ENCODE data around the gene UBE2J2.
A peak's percentile ranks its signal among the peaks of the same experiment; 100 is the strongest.

The UBE2J2 gene

DNA sequence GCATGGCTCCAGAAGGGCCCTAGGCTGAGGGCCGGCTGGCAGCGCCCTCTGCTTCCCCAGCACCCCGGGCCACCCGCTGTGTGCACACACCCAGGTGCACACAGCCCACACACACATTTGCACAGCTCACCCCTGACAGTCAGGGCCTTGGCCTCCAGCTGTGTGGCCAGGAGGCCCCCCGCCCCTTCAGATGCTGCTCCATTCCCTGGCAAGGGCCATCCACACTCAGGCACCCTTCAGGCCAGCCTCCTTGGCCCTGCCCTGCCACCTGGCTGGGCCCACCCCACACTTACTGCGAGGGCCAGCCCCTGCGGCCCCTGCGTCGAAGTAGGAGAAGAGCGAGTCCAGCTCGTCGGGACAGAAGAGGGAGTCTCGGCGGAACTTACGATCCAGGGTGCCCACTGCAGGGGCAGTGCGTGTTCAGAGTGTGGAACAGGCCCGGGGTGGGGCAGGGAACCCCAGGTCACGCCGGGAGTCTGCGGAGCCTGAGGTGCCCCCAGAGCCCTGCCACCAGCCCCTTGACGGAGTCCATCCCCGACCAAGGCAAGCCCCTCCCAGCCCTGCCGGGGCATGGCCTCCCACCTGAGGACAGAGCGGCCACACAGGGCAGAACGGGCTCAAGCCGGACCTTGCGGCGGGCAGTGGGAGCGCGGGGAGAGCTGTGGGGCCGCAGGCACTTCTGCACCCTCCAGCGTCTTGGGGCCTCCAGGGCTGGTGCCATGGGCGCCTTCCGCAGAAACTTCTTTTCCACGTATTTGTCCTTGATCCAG is 21.7 kb upstream of the UBE2J2 start:
- no peak for DNase-seq

DNA sequence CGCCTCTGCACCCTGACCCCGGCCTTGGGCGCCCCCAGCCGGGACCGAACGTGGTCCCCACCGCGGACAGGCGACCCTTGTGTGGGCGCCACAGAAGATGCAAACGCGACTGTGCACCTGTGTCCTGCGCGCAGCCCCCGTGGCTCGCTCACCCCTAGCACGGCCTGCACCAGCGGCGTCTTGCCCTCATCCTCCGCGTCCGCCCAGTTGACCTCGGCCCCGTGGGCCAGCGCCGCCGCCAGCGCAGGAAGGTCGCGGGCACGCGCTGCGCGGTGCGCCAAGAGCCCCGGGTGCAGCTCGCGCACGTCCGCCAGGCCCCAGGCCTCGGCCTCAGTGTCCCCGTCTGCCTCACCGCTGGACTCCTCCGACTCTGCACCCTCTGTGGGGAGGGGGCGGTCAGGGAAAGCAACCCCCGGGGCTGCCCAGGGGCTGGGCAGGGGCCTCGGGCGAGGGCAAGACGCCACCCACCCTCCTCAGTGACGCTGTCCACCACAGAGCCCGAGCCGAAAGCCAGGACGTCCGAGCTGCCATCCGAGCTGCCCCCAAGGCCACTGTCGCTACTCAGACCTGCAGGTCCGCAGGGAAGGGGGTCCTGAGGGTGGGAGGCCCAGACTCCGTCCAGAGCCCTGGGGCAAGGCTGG is 20.7 kb upstream of the UBE2J2 start:
- DNase-seq: no peak

- no peak for DNase-seq
These were observed 19.9 kb upstream of the UBE2J2 start for GRCh38 chr1:1293263-1294249.

DNA sequence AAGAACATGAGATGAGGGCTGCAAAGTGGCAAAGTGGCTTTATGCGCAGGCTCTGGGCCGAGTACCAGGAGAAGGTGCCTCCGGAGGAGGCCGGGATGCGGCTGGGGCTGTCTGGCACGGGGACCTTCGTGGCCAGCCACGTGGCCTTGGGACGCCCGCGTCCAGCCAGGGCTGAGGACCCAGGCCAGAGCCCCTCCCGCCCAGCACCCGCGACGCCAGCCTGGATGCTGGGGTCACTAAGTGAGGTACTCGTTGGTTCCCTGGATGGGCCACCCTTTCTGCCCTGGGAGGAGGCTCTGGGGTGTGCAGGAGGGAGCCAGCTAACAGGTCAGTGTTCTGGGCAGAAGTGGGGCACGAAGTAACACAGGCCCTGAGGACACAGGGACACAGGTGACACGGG is 19.2 kb upstream of the UBE2J2 start:
- DNase-seq: no peak

- no peak for DNase-seq
These were observed 18.8 kb upstream of the UBE2J2 start for GRCh38 chr1:1292442-1292779.

DNA sequence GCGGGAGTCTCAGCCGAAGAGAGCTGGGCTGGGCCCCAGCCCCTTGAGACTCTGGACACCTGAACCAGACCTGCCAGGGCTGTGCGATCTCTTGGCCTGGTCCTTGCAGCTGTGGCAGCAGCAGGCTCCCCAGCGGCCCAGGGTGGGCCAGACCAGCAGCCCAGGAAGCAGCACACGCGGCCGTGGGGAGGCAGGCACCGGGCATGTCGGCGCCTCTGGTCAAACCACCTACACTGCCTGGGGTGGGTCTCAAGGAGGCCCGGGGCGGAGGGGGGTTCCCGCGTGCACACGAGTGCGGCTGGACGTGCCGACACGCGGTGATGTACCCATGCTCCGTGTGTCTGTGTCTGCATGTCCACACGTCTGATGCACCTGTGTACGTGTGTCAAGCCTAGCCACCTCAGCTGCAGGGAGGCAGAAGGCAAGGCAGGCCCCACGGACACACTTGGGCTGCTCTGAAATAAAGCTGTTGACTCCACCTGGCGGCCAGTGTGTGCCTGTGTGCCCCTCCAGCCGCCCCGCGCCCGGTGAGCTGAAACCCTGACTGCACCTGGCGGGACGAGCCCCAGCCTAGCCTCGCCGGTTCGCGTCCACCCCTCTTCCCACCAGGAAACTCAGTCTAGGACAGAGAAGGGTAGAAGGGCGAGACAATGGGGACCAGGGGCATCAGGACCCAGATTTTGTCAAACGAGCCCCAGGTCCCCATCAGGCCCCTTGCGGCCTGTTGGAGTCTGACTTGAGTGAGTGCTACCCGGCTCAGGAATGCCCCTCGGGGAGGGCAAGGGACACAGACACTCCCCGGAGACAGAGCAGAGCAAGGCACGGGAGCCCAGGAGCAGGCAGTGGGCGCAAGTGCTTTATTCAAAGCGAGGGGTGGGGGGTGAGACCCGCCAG is 18.1 kb upstream of the UBE2J2 start:
- DNase-seq: peak; percentile 64 to 68

DNA sequence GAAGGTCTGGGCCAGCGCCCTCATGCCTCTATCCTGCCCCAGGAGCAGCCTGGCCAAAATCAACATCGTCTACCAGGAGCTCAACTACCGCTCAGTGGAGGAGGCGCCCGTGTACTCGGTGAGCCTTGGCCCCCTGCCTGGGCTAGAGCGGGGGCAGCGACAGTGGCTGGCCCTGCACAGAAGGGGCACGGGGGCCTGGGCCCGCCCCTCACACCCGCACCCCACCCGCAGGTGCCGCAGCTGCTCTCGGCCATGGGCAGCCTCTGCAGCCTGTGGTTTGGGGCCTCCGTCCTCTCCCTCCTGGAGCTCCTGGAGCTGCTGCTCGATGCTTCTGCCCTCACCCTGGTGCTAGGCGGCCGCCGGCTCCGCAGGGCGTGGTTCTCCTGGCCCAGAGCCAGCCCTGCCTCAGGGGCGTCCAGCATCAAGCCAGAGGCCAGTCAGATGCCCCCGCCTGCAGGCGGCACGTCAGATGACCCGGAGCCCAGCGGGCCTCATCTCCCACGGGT is 17.4 kb upstream of the UBE2J2 start:
- DNase-seq: no peak

DNA sequence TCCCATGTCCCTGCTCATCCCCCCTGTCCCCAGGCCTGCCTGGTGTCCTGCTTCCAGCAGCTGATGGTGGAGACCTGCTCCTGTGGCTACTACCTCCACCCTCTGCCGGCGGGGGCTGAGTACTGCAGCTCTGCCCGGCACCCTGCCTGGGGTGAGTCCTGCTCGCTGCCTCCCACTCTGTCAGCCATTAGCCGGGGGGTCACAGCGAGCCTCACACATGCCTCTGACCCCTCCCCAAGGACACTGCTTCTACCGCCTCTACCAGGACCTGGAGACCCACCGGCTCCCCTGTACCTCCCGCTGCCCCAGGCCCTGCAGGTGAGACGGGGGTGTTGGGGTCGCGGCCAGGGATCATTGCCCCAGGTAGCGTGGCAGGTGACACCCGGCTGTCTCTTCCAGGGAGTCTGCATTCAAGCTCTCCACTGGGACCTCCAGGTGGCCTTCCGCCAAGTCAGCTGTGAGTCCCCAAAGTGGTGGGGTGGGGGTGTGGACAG is 16.6 kb upstream of the UBE2J2 start:
- peak; percentile 63 to 65 for DNase-seq

DNA sequence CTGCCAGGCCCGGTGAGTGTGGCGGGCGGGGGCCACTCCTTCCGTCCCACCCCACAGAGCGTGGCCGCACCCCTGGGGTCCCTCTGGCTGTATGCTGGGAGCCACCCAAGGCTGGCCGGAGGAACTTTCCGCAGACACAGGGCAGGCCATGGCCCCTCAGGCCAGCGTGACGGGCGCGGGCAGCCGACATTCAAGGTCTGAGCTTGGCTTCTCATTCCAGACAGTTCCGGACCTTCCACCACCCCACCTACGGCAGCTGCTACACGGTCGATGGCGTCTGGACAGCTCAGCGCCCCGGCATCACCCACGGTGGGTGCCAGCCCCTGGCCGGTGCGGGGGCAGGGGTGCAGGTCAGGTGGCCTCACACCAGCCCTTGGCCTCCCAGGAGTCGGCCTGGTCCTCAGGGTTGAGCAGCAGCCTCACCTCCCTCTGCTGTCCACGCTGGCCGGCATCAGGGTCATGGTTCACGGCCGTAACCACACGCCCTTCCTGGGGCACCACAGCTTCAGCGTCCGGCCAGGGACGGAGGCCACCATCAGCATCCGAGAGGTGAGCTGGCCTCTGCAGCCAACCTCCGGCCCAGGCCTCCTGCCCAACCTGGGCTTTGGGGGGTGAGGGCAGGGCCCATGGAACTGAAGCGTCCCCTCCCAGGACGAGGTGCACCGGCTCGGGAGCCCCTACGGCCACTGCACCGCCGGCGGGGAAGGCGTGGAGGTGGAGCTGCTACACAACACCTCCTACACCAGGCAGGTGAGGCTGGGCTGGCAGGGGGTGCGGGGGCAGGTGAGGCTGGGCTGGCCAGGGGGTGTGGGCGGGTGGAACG is 13.8 kb upstream of the UBE2J2 start:
- DNase-seq: no peak

DNA sequence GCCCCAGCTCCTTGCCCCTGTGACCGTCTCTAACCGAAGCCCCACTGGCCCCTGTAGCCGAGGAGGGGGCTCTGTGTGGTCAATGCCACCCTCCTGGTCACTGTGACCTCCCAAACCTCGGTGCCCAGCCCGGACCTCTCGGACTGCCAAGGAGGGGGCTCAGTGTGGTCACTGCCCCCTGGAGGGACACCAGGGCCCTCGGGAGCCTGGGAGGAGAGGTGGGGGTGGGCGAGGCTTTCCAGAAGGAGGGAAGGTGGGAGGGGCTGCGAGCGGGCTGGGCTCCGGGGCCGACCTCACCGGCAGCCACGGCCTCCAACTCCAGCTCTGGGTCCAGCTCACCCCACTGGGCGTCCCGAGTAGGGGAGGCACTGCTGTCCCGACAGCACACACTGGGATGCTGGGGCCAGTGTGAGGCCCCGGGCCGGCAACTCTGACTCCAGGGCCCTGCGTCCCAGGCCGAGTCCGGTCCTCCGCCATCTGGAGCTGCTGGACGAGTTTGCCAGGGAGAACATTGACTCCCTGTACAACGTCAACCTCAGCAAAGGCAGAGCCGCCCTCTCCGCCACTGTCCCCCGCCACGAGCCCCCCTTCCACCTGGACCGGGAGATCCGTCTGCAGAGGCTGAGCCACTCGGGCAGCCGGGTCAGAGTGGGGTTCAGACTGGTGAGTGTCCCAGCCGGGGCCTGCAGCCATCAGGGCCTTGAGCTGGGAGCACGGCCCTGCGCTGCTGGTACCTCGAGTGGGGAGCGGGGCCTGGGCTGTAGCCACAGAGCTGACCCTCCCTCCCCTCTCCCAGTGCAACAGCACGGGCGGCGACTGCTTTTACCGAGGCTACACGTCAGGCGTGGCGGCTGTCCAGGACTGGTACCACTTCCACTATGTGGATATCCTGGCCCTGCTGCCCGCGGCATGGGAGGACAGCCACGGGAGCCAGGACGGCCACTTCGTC is 12.9 kb upstream of the UBE2J2 start:
- DNase-seq: no peak

GRCh38 chr1:1285611-1286311 is 12.1 kb upstream of the UBE2J2 start:
- DNase-seq: no peak

GRCh38 chr1:1285102-1285571 is 11.5 kb upstream of the UBE2J2 start:
- DNase-seq: no peak

- no peak for DNase-seq
These were observed 10.8 kb upstream of the UBE2J2 start for GRCh38 chr1:1284221-1285101.

- DNase-seq: no peak
These were observed 10.2 kb upstream of the UBE2J2 start for GRCh38 chr1:1283821-1284220.

- no peak for DNase-seq
These were observed 9.3 kb upstream of the UBE2J2 start for GRCh38 chr1:1282998-1283397.

DNA sequence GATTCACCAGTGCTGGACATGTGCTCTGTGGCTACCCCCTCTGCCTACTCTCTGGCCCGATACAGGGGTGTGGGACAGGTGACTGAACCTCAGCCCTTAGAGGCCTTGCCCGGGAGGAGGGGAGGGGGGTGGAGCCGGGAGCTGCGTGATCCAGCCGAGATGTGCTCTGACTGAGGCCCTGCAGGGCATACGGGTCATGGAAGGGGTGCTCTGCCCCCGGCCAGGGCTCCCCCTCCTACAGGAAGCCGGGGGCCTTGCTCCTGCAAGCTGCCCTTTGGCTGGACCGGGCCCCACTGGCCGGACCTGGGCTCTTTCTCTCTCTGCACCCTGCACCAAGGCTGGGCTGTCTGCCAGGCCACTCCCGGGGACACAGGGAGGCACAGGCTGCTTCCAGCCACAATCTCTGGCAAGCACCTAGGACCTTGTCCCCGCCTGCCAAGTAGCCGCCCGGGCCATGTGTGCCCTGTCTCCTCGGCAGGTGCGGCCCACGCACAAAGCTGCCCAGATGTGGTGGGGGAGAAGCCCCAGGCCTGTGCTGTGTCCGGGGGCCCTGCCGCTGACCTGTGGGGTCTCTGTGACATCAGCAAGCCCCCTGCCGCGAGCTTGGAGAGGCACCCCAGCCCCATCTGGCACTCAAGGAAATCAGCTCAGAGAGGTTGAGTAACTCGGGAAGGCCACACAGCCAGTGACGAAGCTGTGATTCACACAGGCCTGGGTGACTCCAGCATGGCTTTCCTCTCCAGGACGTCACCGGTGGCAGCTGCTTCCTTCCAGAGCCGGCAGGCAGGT is 8.1 kb upstream of the UBE2J2 start:
- no peak for DNase-seq

- DNase-seq: no peak
These were observed 7.3 kb upstream of the UBE2J2 start for GRCh38 chr1:1280782-1281481.

All from activated CD4-positive, alpha-beta T cell treated with anti-CD3 and anti-CD28 coated beads, Interleukin-2, amount 50 U/mL, for 4 hours (primary cell).